Measurements from ENCODE around the gene GNAQ. TPM values are rescaled to one million over a fixed set of nuclear protein-coding genes. Genes with fewer than 3 reads are reported as not detected.

Gene GNAQ
- polyA plus RNA-seq, 3 donors, result 8.3 to 51.0 (median 9.6) TPM

DNA sequence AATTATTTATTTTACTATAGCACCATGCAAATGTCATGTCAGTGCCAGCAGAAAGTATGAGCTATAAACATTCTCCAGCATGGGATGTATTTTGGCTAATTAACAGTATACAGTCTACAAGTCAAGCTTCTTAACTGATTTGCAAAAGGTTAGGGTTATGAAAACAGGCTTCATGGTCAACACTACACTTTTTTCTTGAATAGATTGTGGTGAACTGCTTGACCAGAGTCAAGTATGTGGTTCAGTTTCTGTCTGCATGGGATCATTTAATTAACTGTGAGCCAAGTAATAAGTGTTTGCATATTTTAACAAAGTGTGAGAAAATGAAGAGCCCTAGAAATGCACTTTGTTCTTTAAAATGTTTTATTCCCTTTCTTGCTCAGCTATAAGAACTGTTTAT, 14.5 kb upstream of the GNAQ start:
- TF ChIP-seq, protein P1, sequence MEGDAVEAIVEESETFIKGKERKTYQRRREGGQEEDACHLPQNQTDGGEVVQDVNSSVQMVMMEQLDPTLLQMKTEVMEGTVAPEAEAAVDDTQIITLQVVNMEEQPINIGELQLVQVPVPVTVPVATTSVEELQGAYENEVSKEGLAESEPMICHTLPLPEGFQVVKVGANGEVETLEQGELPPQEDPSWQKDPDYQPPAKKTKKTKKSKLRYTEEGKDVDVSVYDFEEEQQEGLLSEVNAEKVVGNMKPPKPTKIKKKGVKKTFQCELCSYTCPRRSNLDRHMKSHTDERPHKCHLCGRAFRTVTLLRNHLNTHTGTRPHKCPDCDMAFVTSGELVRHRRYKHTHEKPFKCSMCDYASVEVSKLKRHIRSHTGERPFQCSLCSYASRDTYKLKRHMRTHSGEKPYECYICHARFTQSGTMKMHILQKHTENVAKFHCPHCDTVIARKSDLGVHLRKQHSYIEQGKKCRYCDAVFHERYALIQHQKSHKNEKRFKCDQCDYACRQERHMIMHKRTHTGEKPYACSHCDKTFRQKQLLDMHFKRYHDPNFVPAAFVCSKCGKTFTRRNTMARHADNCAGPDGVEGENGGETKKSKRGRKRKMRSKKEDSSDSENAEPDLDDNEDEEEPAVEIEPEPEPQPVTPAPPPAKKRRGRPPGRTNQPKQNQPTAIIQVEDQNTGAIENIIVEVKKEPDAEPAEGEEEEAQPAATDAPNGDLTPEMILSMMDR (IDR thresholded peaks at IDR 0.05), result no peak
- H3K4me1 ChIP-seq (ENCODE audit: control insufficient read depth in 1 of 2, insufficient read depth in 2 of 2, low read length in 2 of 2), result no peaks in the 10 kb centered on the region
- H3K4me2 ChIP-seq (replicated peaks; ENCODE audit: extremely low read depth, low read length, poor library complexity, severe bottlenecking), result no peak overlapping the region
- H3K9ac ChIP-seq (ENCODE audit: insufficient read depth, low read length, poor library complexity, severe bottlenecking), result no peak overlapping the region
- intact Hi-C loops (cut with micrococcal nuclease), result loop anchor here in 1 of 2 donors (10.0 kb wide), 1 partner anchor 49 kb away; no protein-coding TSS in a partner anchor
- H3K36me3 Mint-ChIP-seq, result no peaks in the 10 kb centered on the region
- no peak for DNase-seq
- no peaks in the 10 kb centered on the region for H3K9me3 ChIP-seq (replicated peaks in 1 of 2; ENCODE audit: control insufficient read depth in 1 of 2, insufficient read depth in 1 of 2, low read length in 2 of 2)
- no peaks in the 10 kb centered on the region for H4K20me1 ChIP-seq (ENCODE audit: insufficient read depth, low read length)
- H3K36me3 ChIP-seq (replicated peaks in 1 of 2; ENCODE audit: control insufficient read depth in 1 of 2, insufficient read depth in 2 of 2, low read length in 2 of 2), result no peaks in the 10 kb centered on the region
- no peak overlapping the region for H2AFZ ChIP-seq (ENCODE audit: insufficient read depth, low read depth, low read length, poor library complexity, severe bottlenecking)
- peaks cover 5% of the 10 kb centered on the region for H3K4me1 Mint-ChIP-seq
- no peaks in the 10 kb centered on the region for H3K27me3 ChIP-seq (ENCODE audit: control insufficient read depth in 2 of 2, insufficient read depth in 2 of 2, low read length in 2 of 2)
- no peak overlapping the region for H3K4me3 Mint-ChIP-seq
- no peak overlapping the region for H3K27ac Mint-ChIP-seq
- no peak overlapping the region for H3K27ac ChIP-seq (ENCODE audit: low read depth in 1 of 2, low read length in 2 of 2)
- no peak overlapping the region for H3K4me3 ChIP-seq (replicated peaks in 1 of 3; ENCODE audit: low read depth in 2 of 3, low read length in 3 of 3)
- no peaks in the 10 kb centered on the region for H3K79me2 ChIP-seq (ENCODE audit: insufficient read depth, low read length)
- H3K27me3 Mint-ChIP-seq (ENCODE audit: low read depth in 3 of 3), result peaks cover 0 to 2% (median 0%) of the 10 kb centered on the region in 3 donors
- H3K9me3 Mint-ChIP-seq, result peaks cover 0 to 4% (median 0%) of the 10 kb centered on the region in 7 donors

DNA sequence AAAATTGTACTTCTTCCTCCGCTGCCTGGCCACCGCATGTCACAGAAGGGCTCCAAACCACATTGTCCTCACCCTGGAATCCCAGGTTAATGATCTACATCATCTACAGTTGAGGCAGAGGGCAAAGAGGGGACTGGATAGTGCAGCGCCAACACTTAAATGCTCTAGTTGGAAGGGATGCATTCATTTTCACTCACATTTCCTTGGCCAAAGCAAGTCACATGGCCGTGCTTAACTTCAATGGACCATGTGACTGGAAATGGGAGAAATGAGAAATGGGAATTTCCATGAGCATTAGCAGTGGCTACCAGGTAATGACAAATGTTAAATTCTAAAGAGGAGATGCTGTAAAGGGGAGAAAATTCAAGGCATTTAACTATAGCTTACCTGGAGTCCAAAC, 13.3 kb upstream of the GNAQ start:
- no peak overlapping the region for H3K4me3 ChIP-seq (replicated peaks in 1 of 3; ENCODE audit: low read depth in 2 of 3, low read length in 3 of 3)
- intact Hi-C loops (cut with micrococcal nuclease), result loop anchor here in 1 of 2 donors (10.0 kb wide), 1 partner anchor 50 kb away; no protein-coding TSS in a partner anchor
- H3K27ac Mint-ChIP-seq, result no peak overlapping the region
- H3K4me3 Mint-ChIP-seq, result no peak overlapping the region
- no CpG with 5 or more reads among the region's 4 CpGs for WGBS (ENCODE audit: insufficient coverage)
- H3K4me1 Mint-ChIP-seq, result peaks cover 2% of the 10 kb centered on the region
- H3K27me3 ChIP-seq (ENCODE audit: control insufficient read depth in 2 of 2, insufficient read depth in 2 of 2, low read length in 2 of 2), result no peaks in the 10 kb centered on the region
- H3K4me2 ChIP-seq (replicated peaks; ENCODE audit: extremely low read depth, low read length, poor library complexity, severe bottlenecking), result no peak overlapping the region
- no peak overlapping the region for H2AFZ ChIP-seq (ENCODE audit: insufficient read depth, low read depth, low read length, poor library complexity, severe bottlenecking)
- H3K27me3 Mint-ChIP-seq (ENCODE audit: low read depth in 3 of 3), result peaks cover 0 to 2% (median 0%) of the 10 kb centered on the region in 3 donors
- TF ChIP-seq, protein P1 (IDR thresholded peaks at IDR 0.05), result no peak
- H3K27ac ChIP-seq (ENCODE audit: low read depth in 1 of 2, low read length in 2 of 2), result no peak overlapping the region
- H3K9me3 ChIP-seq (replicated peaks in 1 of 2; ENCODE audit: control insufficient read depth in 1 of 2, insufficient read depth in 1 of 2, low read length in 2 of 2), result no peaks in the 10 kb centered on the region
- no peak overlapping the region for H3K9ac ChIP-seq (ENCODE audit: insufficient read depth, low read length, poor library complexity, severe bottlenecking)
- H3K9me3 Mint-ChIP-seq, result peaks cover 0 to 4% (median 0%) of the 10 kb centered on the region in 7 donors
- no peaks in the 10 kb centered on the region for H3K4me1 ChIP-seq (ENCODE audit: control insufficient read depth in 1 of 2, insufficient read depth in 2 of 2, low read length in 2 of 2)
- no peaks in the 10 kb centered on the region for H4K20me1 ChIP-seq (ENCODE audit: insufficient read depth, low read length)
- no peak for DNase-seq
- H3K79me2 ChIP-seq (ENCODE audit: insufficient read depth, low read length), result no peaks in the 10 kb centered on the region
- no peaks in the 10 kb centered on the region for H3K36me3 Mint-ChIP-seq
- H3K36me3 ChIP-seq (replicated peaks in 1 of 2; ENCODE audit: control insufficient read depth in 1 of 2, insufficient read depth in 2 of 2, low read length in 2 of 2), result no peaks in the 10 kb centered on the region

Data from CD14-positive monocyte (primary cell).